HG02970 (cell line): ENCODE results near the gene PRSS50.

Experiments
- ATAC-seq: cut with Tn5 transposase; IDR thresholded peaks from one replicate; pipeline ENCODE4 v1.9.1; 2021; ENCODE audit warnings: mild to moderate bottlenecking, moderate library complexity, moderate number of reproducible peaks; ENCODE audit not compliant: unreplicated experiment, low FRiP score

PRSS50 gene

GRCh38 chr3:46693892-46694226 is 23.8 kb downstream of the PRSS50 start:
- no peak for ATAC-seq

- ATAC-seq = no peak
Observed at GRCh38 chr3:46693038-46693891, 24.4 kb downstream of the PRSS50 start, which contains the start of gene ALS2CL. Gene ALS2CL, minus strand, starts transcription at chr3:46693679. Its CDS starts 4,239 bp downstream, at chr3:46689440.

- no peak for ATAC-seq
Observed at GRCh38 chr3:46692566-46692990, 25.1 kb downstream of the PRSS50 start.

- no peak for ATAC-seq
Observed at GRCh38 chr3:46690798-46691197, 26.9 kb downstream of the PRSS50 start.

GRCh38 chr3:46685446-46685845 is 32.2 kb downstream of the PRSS50 start:
- ATAC-seq = no peak

- ATAC-seq = no peak
Observed at GRCh38 chr3:46684891-46685290, 32.8 kb downstream of the PRSS50 start.

- no peak for ATAC-seq
Observed at GRCh38 chr3:46682974-46683373, 34.7 kb downstream of the PRSS50 start.

- ATAC-seq = no peak
Observed at GRCh38 chr3:46681856-46682540, 35.7 kb downstream of the PRSS50 start.

GRCh38 chr3:46681387-46681786 is 36.3 kb downstream of the PRSS50 start:
- ATAC-seq = no peak

- no peak for ATAC-seq
Observed at GRCh38 chr3:46680298-46680826, 37.3 kb downstream of the PRSS50 start.

- no peak for ATAC-seq
Observed at GRCh38 chr3:46679681-46680080, 38.0 kb downstream of the PRSS50 start.

GRCh38 chr3:46678280-46678679 is 39.4 kb downstream of the PRSS50 start:
- ATAC-seq = no peak

- no peak for ATAC-seq
Observed at GRCh38 chr3:46677411-46677726, 40.3 kb downstream of the PRSS50 start.

- no peak for ATAC-seq
Observed at GRCh38 chr3:46676601-46677410, 40.9 kb downstream of the PRSS50 start.

GRCh38 chr3:46675843-46676567 is 41.7 kb downstream of the PRSS50 start:
- ATAC-seq = no peak

GRCh38 chr3:46675426-46675825 is 42.2 kb downstream of the PRSS50 start:
- ATAC-seq = no peak

GRCh38 chr3:46674031-46674845 is 43.4 kb downstream of the PRSS50 start:
- ATAC-seq = no peak

- ATAC-seq = no peak
Observed at GRCh38 chr3:46673151-46674030, 44.3 kb downstream of the PRSS50 start.

GRCh38 chr3:46672349-46672695 is 45.3 kb downstream of the PRSS50 start:
- ATAC-seq = no peak
